ENCODE data around the gene ATP2B1. TPM values are rescaled to one million over a fixed set of nuclear protein-coding genes. Genes with fewer than 3 reads are reported as not detected.

Gene ATP2B1
- total RNA-seq, 1 donor from 2014 or later: 177 TPM

- Mint-ChIP-seq H3K27me3 (ENCODE audit: insufficient read depth, low read depth) (peaks cover 3% of the 10 kb centered on the region), H3K27ac (no peak overlapping the region), H3K4me1 (no peaks in the 10 kb centered on the region), H3K36me3 (no peaks in the 10 kb centered on the region), H3K9me3 (no peaks in the 10 kb centered on the region), H3K4me3 (no peak overlapping the region)
- H4K20me1 ChIP-seq (ENCODE audit: low read depth): no peaks in the 10 kb centered on the region
- H3K9me3 ChIP-seq (ENCODE audit: low read depth): no peaks in the 10 kb centered on the region
- H3K4me3 ChIP-seq: no peak overlapping the region
- H3F3A ChIP-seq (ENCODE audit: low read depth): no peaks in the 10 kb centered on the region
- H3K36me3 ChIP-seq: no peaks in the 10 kb centered on the region
- no peak for TF ChIP-seq CTCF (IDR thresholded peaks at IDR 0.05)
- TF ChIP-seq EZH2phosphoT487 (IDR thresholded peaks at IDR 0.05): no peak
- no peak for TF ChIP-seq EZH2 (IDR thresholded peaks at IDR 0.05)
- no peak overlapping the region for H3K4me2 ChIP-seq
- H3K9ac ChIP-seq: no peak overlapping the region
- no peaks in the 10 kb centered on the region for H3K27me3 ChIP-seq
- H3K79me2 ChIP-seq (ENCODE audit: low read depth): no peaks in the 10 kb centered on the region
- DNase-seq (ENCODE audit: low spot score): no peak
- H3K27ac ChIP-seq: no peak overlapping the region
- H2AFZ ChIP-seq (replicated peaks): no peak overlapping the region
- no peaks in the 10 kb centered on the region for H3K4me1 ChIP-seq
Observed at GRCh38 chr12:89566615-89567014, 142.0 kb downstream of the ATP2B1 start.

- no peak overlapping the region for H3K27ac Mint-ChIP-seq
- no peaks in the 10 kb centered on the region for H3K27me3 ChIP-seq
- no peak overlapping the region for H3K4me2 ChIP-seq
- no peak overlapping the region for H3K9ac ChIP-seq
- no peaks in the 10 kb centered on the region for H3K9me3 Mint-ChIP-seq
- H3K27me3 Mint-ChIP-seq (ENCODE audit: insufficient read depth, low read depth): peaks cover 1% of the 10 kb centered on the region
- no peak overlapping the region for H2AFZ ChIP-seq (replicated peaks)
- no peak overlapping the region for H3K4me3 ChIP-seq
- no peak overlapping the region for H3K4me3 Mint-ChIP-seq
- no peaks in the 10 kb centered on the region for H3K4me1 Mint-ChIP-seq
- no peak for DNase-seq (ENCODE audit: low spot score)
- no peaks in the 10 kb centered on the region for H3K36me3 Mint-ChIP-seq
- H3K9me3 ChIP-seq (ENCODE audit: low read depth): no peaks in the 10 kb centered on the region
- no peak overlapping the region for H3K27ac ChIP-seq
- H3K4me1 ChIP-seq: no peaks in the 10 kb centered on the region
- TF ChIP-seq EZH2 (IDR thresholded peaks at IDR 0.05) (no peak), CTCF (IDR thresholded peaks at IDR 0.05) (no peak), EZH2phosphoT487 (IDR thresholded peaks at IDR 0.05) (no peak)
- H3K36me3 ChIP-seq: no peaks in the 10 kb centered on the region
- no peaks in the 10 kb centered on the region for H4K20me1 ChIP-seq (ENCODE audit: low read depth)
- no peaks in the 10 kb centered on the region for H3K79me2 ChIP-seq (ENCODE audit: low read depth)
- H3F3A ChIP-seq (ENCODE audit: low read depth): no peaks in the 10 kb centered on the region
Observed at GRCh38 chr12:89565002-89565401, 143.6 kb downstream of the ATP2B1 start.

GRCh38 chr12:89559753-89560152 lies 148.9 kb downstream of the ATP2B1 start:
- Histone ChIP-seq H3K4me1 (no peaks in the 10 kb centered on the region), H3K79me2 (ENCODE audit: low read depth) (no peaks in the 10 kb centered on the region), H3F3A (ENCODE audit: low read depth) (no peaks in the 10 kb centered on the region), H3K4me2 (no peak overlapping the region), H2AFZ (replicated peaks) (no peak overlapping the region), H3K27ac (no peak overlapping the region), H3K36me3 (no peaks in the 10 kb centered on the region), H4K20me1 (ENCODE audit: low read depth) (no peaks in the 10 kb centered on the region), H3K9ac (no peak overlapping the region), H3K9me3 (ENCODE audit: low read depth) (no peaks in the 10 kb centered on the region), H3K4me3 (no peak overlapping the region), H3K27me3 (no peaks in the 10 kb centered on the region)
- H3K27me3 Mint-ChIP-seq (ENCODE audit: insufficient read depth, low read depth): no peaks in the 10 kb centered on the region
- no peak overlapping the region for H3K27ac Mint-ChIP-seq
- H3K9me3 Mint-ChIP-seq: no peaks in the 10 kb centered on the region
- no peak for TF ChIP-seq EZH2phosphoT487 (IDR thresholded peaks at IDR 0.05)
- no peak for DNase-seq (ENCODE audit: low spot score)
- H3K36me3 Mint-ChIP-seq: no peaks in the 10 kb centered on the region
- no peaks in the 10 kb centered on the region for H3K4me1 Mint-ChIP-seq
- H3K4me3 Mint-ChIP-seq: no peak overlapping the region

- H3K27me3 Mint-ChIP-seq (ENCODE audit: insufficient read depth, low read depth): no peaks in the 10 kb centered on the region
- TF ChIP-seq EZH2phosphoT487 (IDR thresholded peaks at IDR 0.05) (no peak), CTCF (IDR thresholded peaks at IDR 0.05) (no peak), EZH2 (IDR thresholded peaks at IDR 0.05) (no peak)
- Histone ChIP-seq H3F3A (ENCODE audit: low read depth) (no peaks in the 10 kb centered on the region), H3K27me3 (no peaks in the 10 kb centered on the region), H3K79me2 (ENCODE audit: low read depth) (no peaks in the 10 kb centered on the region), H3K27ac (no peak overlapping the region), H3K9ac (no peak overlapping the region), H3K4me2 (no peak overlapping the region), H3K4me3 (no peak overlapping the region), H4K20me1 (ENCODE audit: low read depth) (no peaks in the 10 kb centered on the region), H2AFZ (replicated peaks) (no peak overlapping the region), H3K4me1 (no peaks in the 10 kb centered on the region), H3K9me3 (ENCODE audit: low read depth) (no peaks in the 10 kb centered on the region), H3K36me3 (no peaks in the 10 kb centered on the region)
- no peak overlapping the region for H3K27ac Mint-ChIP-seq
- H3K4me1 Mint-ChIP-seq: no peaks in the 10 kb centered on the region
- DNase-seq (ENCODE audit: low spot score): no peak
- peaks cover 4% of the 10 kb centered on the region for H3K36me3 Mint-ChIP-seq
- peaks cover 5% of the 10 kb centered on the region for H3K9me3 Mint-ChIP-seq
- H3K4me3 Mint-ChIP-seq: no peak overlapping the region
Observed at GRCh38 chr12:89556976-89557375, 151.7 kb downstream of the ATP2B1 start.

Data from neural progenitor cell (in vitro differentiated cells).